NK-92 treated with Interleukin-12 subunit alpha and Interleukin-12 subunit beta, amount 100 ng/mL, for 24 hours (cell line): ENCODE measurements around the gene C8A.

Source experiments
- DNase-seq: peaks from one replicate; lab custom pipeline; 2025; lab: John Stamatoyannopoulos, UW

The C8A gene

DNA sequence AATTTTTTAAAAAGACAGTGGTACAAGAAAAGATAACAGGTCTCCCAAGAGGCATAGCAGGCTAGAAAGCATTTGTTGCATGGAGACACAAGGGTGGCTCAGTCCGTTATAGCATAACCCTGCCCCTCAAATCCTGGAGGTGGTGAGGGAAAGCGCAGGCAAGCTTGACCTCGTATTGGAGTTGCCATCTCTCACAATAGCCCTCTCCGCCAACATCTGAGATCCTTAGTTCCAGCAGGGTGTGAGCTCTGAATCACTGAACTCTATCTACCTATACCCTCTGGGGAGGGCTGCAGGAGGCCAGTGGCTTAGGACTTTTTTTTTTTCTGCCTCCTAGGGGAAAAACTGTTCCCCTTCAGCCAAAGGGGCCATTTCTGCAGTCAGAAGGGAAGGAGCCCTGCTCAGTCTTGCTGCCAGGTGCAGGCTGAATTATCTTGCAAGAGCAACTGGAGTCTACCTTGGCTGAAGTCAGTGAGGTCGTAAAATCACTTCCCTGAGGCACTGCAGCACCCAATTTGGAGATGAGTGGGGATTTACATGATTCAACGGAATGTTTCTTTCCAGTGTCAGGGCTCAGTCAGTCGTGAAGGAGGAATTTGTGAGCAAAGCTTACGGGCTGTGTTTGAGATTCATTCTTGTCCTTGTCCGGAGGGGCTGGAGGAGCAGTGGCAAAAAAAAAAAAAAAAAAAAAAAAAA lies 17.2 kb upstream of the C8A start:
- DNase-seq, result no peak

DNA sequence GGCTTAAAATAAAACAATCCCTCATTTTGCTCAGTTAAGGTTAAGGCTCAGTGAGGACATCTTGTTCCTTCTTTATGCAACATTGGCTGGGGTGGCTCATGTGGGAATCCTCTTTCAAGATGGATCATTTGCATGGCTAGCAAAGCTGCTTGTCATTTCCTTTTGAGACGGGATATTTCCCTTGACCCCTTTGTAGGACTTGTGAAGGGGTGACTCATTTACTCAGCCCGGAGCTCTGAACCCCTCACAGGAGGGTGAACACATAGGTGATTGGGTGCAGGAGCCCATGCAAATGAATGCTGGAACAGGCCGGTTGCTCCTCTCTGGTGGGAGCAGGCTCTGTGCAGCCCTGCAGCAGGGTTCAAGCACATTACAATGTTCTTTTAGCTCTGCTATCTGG lies 15.8 kb upstream of the C8A start:
- DNase-seq, result no peak

DNA sequence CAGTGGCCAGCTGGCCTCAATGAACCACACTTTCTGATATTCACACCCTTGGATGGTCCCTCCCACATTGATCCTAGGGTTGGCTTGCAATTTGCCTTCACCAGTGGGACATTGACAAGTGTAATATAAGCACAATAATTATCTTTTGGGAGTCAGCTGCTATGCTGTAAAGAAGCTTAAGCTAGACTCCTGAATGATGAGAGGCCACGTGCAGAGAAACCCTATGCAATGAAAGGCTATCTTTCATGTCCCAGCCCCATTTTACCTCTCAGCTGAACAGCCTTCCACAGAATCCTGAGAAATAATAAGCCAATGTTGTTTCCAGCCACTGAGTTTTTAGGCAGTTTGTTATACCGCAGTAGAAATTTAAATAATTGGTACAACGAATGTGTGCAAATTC lies 11.1 kb upstream of the C8A start:
- no peak for DNase-seq

DNA sequence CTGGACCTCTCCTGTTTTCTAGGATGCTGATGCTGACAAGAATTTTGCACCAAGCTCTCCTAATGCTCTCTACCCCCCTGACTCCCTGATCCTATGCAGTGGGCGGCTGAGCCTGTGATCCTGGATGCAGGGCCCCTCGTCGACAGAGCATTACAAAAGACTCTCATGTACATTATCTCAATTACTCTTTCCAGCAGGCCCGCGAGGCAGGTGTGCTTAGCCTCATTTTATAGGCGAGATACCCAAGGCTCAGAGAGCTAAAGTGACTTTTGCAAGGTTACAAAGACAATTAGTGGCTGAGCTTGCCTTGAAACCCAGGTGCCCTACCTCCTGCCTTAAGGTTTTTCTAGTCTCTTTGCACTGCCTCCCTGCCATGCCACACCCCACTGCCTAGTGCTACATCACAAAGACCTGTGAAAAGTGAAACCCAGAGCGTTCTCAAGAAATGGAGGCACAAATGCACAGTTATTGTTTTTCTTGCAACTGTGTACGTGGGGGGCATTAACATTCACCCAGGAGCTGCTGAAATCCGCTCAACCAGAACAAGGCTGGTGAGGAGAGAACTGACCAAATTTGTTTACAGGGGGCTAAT lies 10.0 kb upstream of the C8A start:
- no peak for DNase-seq

DNA sequence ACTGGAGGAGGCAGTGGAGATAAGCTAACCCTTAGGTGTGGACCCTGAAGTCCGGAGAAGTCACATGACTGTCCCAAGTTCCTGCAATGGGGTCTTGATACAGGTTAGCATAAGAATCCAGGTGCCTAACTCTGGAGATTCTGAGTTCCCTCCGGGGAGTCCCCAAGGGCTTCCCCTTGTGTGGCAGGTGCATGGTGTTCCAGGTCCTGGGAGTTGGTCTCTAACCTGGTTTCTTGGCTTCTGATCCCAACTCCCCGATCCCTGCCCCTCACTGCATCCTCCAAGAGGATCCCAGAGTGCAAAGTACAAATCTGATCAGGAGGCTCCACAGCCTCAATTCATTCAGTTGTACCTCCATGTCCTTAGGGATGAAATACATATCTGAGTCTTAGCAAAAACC lies 9.3 kb upstream of the C8A start:
- DNase-seq, result no peak

DNA sequence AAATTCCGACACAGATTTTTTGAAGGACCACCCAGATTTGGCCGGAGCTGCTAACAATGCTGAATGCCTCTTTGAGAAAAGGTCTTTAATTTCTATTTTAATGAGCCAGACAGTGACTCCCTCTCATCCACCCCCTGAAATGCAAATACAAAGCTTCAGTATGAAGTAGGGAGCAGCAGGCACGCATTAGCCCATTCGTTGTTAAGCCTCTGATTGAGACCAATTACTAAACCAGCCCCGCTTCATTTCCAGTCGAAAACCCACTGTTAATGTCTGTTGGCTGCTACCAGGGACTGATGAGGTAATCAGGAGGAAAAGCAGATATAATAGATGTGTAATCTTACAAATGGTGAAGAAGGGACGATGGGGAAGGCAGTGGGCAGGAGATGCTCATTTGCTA lies 4.8 kb upstream of the C8A start:
- no peak for DNase-seq

DNA sequence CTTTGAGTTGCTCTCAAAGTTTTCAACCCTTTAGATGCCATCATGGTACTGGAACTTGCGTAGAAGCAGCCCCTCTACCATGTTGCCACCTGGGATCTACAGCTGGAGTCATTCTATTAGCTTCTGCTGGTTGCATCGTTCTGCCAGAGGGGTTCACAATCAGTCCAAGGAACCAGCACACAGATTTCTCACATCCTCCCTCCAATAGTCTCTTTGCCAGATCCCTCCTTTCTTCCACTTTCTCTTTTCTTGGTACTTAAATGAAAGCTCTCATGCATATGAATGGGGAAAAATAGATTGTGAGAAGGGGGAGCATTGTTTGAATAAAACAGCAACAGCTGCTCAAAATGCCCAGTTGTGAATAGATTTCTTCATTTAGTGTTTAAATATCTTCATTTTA lies 4.2 kb upstream of the C8A start:
- DNase-seq, result no peak

DNA sequence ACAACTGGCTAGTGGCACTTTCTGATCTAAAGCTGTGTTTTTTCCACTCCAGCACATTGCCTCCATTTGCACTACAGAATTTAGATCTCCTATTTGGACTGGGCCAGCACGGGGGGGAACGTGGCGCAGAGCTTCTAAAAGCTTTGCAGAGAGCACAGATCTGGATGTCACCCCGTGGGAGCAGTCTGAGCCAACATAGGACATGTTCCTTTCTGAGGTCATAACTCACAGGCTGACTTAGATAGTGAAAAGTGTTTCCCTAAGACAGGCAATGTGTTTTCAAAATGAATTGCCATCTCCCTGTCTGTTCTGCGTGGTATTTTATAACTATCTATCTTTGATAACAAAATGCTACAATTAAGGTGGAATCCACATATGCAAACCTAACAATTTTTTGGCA lies 3.7 kb upstream of the C8A start:
- DNase-seq, result no peak

DNA sequence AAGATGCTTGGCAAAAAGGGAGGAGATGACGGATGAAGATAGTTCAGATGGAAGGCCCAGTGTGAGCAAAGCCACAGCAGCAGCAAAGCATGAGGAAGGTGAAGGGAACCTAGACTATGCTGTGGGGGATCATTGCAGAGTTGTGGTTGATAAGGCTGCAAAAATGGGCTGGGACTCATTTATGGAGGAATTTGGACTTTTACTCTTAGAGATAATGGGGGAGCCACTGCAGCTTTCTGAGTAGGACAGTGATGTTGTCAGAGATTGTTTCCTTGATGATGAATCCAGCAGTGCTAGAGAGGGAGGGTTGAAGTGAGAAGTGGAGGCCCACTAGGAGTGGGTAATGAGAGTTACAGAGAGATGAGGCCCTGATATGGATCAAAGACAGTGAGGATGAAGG lies 2.1 kb upstream of the C8A start:
- no peak for DNase-seq

DNA sequence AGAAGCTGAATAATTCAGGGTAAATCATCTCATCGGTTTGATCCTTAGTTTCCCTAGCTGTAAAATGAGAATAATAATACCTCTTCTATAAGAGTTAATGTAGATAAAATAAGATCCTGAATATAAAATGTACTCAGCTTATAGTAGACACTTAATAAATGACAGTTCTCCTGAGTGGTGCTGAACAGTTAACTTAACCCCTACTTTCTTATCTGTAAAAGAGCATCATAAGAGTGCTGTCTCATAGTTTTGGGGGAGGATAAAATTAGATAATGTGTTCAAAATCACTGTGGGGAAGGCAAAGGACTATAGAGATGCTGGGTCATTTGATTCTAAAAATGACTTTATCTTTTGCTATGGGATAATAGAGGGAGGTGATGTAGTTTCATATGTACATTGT lies 593 bp downstream of the C8A start:
- no peak for DNase-seq

DNA sequence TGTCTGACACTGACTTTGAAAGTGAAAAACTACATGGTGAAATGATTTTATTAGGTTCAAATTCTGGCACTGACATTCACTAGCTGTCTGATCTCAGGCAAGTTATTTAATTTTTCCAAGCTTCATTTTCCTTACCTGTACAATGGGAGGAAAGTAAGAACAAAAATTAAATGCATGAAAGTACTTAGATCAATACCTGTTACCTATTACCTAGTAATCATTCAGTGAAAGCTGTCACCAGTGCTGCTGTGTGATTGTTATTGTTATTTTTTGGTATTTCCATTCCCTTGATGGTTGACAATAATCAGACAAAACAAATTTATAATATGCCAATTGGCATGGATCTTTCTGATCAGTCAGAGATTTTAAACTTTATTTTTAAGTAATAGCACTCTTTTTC lies 1.6 kb downstream of the C8A start:
- no peak for DNase-seq

DNA sequence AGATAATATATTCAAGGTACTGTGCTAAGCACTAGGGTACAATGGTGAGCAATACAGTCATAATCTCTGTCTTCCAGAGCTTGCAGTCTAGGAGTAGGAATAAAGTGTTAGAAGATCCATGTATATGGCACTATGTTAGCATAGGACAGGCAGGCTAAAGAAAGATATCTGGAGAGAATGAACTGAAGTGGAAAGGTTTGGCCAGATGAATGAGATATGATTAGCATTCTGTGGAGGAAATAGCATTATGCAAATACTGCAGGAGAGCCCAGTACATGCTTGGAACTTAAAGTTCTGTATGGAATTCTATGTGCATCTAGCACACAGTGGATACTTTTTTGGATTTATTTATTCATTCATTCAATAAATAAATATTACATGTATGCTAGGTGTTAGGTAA lies 4.7 kb downstream of the C8A start:
- no peak for DNase-seq

DNA sequence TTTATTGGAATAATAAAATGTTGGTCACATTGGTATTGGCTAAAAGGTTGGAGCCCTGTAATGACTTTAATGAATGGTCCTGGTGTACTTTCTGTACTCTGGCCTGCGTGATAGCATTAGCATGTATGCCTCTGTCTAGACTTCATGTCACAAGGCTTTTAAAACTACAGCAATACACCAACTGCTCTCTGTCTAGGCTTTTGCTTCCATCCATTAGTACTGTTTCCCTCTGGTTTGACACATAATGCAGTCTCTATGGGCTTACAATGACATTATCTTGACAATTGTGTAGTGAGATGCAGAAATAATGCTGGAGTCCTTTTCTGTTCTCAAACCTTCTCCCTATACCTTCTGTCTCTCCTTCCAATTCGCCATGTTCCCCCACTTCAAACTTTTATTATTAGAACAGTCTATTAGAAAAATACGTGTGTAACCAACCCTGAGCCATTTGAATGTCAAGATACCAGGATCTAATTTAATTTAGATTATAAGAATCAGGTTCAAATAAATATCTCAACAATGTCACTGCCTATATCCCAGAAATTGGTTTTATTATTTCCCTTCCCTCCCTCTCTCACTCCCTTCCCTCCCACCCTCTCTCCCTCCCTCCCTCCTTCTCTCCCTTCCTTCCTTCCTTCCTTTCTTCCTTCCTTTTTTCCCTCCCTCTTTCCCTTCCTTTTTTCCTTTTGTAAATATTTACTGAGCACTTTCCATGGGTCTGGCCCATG lies 8.8 kb downstream of the C8A start:
- DNase-seq, result no peak

DNA sequence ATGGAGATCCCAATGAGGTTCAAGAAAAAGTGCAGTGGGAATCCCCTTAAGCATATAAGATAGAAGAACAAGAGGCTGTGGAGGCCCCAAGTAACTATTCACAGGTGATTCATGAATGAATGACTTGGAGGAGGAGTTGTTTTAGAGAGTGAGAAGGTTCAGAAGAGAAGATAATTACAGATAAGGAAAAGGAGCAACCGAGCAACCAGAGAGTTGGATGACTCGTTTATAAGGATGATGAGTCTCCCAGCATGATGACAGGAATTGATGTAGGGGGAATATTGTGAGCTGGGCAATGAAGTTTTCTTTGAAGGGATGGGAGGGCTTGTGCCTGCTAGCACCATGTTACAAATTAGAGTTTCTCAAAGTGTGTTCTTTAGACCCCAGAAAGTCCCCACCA lies 9.8 kb downstream of the C8A start:
- DNase-seq, result no peak

DNA sequence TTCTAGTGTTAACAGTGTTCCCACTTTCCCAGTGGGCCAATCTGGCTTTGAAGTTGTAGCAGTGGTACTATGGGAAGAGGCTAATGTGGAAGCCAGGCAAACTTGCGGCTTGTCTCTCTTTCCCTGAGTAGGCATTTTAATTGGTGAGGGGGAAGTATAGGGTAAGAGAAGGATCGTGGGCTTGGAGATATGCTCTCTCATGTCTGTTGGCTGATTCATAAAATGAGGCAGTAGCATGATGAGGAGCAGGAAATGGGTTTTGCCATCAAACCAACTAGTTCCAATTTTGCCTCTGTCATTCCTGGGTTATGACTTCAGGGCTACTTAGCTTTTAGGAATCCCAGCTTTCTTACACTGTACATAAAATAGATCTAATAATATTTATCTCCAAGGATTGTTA lies 12.1 kb downstream of the C8A start:
- no peak for DNase-seq

DNA sequence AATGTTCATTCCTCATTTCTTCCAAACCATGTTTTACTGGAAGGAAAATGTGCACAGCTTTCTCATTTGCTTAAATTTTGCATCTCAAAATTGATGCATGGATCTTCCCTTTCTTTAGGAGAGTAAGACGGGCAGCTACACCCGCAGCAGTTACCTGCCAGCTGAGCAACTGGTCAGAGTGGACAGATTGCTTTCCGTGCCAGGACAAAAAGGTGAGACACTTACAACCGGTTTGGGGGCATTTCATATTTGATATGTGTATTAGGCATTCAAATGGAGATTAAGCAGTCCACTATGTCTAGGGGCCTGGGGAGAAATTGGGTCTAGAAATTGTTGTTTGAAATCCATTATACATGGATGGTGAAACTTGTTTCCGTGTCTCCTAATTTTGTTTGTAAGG lies 12.9 kb downstream of the C8A start:
- DNase-seq, result no peak

DNA sequence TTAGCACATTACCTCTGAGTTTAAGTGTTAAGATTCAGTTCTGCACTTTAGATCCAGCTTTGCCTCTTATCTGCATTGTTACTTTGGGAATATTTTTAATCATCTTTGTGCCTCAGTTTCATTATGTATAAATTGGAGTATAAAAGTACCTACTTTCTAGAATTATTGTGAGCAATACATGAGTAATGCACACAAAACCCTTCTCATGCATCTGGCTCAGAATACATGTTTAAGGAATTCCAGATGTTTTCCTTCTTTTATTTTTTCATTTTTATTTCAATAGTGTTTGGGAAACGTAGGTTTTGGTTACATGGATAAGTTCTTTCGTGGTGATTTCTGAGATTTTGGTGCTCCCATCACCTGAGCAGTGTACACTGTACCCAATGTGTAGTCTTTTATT lies 14.2 kb downstream of the C8A start:
- no peak for DNase-seq

DNA sequence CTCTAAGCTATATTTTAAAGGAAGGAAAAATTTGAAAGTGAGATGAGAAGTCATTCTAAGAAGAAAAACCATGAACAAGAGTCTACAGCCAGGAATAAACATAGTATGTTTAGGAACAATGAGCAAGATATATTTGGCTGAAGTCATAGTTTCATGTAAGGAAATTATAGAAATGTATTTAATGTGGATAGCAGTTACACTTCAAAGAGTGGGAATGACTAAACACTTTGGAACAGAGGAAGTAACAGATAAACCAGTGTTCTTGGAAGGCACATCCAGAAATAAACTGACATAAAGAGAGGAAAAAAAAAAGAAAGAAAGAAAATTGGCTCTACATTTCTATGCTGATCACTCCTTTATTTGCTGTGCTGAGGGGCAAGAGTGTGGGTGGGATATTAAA lies 18.0 kb downstream of the C8A start:
- DNase-seq, result no peak

DNA sequence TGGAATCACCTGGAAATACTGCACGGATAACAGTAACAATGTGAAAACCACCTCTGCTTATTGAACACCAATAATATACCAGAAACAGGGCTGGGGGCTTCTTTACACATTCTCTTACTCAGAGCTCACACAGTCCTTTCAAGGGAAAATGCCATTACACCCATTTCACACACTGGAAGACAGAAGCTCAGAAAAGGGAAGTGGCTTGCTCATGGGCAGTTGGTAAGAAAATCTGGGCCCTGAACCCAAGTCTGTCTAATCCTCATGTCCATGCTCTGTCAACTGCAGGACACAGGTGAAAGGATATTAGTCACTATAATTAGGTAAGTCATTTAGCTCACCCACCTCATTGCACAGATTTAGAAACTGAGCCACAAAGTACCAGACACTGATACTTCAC lies 18.6 kb downstream of the C8A start:
- no peak for DNase-seq

DNA sequence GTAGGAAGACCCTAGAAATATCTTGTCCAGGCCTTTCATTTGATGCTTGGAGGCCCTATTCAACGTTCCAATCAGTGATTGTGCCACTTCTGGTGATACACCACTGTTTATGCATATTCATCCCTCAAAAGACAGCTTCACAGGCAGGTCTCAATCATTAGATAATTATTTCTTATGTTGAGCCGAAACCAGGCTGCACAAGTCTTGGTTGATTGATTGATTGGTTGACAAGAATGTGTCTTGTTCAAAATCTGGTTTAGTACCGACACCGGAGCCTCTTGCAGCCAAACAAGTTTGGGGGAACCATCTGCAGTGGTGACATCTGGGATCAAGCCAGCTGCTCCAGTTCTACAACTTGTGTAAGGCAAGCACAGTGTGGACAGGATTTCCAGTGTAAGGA lies 20.1 kb downstream of the C8A start:
- DNase-seq, result no peak

DNA sequence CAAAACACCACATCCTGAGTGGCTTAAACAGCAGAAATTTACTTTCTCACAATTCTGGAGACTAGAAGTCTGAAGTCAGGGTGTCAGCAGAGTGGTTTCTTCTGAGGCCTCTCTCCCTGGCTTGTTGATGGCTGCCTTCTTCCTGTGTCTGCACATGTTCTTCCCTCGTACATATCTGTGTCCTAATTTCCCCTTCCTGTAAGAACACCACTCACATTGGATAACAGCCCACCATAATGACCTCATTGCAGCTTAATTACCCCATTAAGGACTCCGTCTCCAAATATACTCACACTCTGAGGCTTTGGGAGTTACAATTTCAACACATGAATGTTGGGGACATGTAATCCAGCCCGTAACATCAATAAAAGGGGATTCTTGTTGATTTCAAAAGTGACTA lies 23.4 kb downstream of the C8A start:
- DNase-seq, result no peak

DNA sequence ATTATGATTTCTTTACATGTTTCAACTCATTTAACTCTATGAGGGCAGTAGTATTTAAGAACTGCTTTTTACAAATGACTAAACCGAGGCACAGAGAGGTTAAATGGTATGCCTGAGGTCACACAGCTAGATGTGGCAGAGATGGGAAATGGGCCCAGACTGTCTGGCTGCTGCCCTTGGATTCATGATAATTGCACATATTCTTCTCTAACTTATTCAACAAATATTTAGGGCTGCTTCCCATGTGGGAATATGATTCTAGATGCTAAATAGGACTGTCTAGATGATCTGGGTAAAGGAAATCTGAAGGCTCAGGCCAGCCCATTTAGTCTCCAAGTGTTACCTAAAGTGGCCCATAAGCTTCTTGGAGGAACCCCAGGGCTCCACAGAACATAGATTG lies 26.2 kb downstream of the C8A start:
- DNase-seq, result no peak

DNA sequence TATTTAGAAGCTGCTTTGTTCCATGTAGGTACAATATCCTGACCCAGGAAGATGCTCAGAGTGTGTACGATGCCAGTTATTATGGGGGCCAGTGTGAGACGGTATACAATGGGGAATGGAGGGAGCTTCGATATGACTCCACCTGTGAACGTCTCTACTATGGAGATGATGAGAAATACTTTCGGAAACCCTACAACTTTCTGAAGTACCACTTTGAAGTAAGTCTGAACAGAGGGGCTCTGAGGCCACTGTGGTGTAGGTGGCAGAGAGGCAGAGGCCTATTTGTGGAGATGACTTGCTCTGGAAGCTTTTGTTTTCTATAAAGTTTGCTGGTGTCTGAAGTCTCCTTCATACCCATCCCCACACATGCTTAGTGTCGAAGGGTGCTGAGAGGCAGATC lies 26.8 kb downstream of the C8A start:
- no peak for DNase-seq

DNA sequence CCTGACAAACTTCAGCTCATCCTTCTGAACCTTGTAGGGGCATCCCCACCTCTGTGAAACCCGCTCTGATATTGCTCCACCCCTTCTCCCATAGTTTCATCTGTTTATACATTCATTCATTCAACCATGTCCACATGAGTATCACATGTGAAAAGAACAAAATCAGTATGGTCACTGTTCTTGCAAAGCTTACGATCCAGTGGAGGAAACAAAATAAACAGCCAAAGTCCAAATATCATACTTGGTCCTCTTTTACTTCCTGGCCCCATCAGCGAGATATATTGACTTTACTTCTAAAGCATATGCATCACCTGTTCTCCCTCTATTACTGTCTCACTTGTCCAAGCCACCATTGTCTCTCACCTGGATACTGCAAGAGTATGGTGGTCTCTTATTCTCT lies 35.6 kb downstream of the C8A start:
- no peak for DNase-seq
